Inflammatory macrophage treated with lipopolysaccharide for 4 hours (primary cell): Measurements from ENCODE around the gene NAE1.
A peak's percentile ranks its signal among the peaks of the same experiment; 100 is the strongest.

Experiments used
- DNase-seq: peaks from one replicate; pipeline ENCODE4 v3.0.0-alpha.2; 2020

The NAE1 gene

GRCh38 chr16:66849549-66849948 lies 18.8 kb upstream of the NAE1 start:
- DNase-seq: no peak

GRCh38 chr16:66849021-66849420 lies 18.2 kb upstream of the NAE1 start:
- DNase-seq: no peak

GRCh38 chr16:66848172-66848571 lies 17.4 kb upstream of the NAE1 start:
- DNase-seq: no peak

GRCh38 chr16:66847533-66848067 lies 16.8 kb upstream of the NAE1 start:
- no peak for DNase-seq

- no peak for DNase-seq
Measured at GRCh38 chr16:66846831-66847230, 16.1 kb upstream of the NAE1 start.

DNA sequence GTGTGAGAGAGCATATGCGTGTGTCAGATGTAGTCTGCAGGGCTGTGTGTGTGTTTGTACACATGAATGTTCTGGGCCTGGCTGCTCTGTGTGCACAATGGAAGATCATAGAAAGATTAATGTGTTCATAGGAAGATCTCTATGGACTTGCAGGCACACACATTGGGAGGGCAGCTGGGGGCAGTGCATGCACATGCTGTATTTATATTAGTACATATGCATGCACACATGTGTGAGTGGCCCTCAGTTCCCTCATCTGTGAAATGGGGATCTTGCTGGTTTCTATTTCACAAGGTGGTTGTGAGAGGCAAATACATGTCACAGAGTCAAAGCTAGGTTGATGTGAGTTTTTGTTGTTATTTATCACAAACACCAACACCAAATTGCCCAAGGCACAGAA lies 15.5 kb upstream of the NAE1 start:
- no peak for DNase-seq

- no peak for DNase-seq
Measured at GRCh38 chr16:66845791-66846221, 15.0 kb upstream of the NAE1 start.

DNA sequence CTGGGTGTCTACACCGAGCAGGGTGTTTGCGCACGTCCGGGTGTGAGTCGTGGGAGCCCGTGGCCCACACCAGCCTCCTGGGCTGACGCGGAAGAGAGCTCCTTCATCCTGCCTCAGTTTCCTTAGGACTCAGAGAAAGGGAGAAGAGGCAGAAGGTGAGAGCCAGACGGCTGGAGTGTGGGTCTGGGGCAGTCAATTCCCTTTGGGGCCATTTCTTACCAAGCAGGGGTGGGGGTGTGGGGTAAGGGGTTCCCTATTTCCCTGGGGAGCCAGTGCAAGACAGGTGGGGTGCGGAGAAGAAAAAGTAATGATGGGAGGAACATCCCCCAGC lies 14.3 kb upstream of the NAE1 start:
- no peak for DNase-seq

DNA sequence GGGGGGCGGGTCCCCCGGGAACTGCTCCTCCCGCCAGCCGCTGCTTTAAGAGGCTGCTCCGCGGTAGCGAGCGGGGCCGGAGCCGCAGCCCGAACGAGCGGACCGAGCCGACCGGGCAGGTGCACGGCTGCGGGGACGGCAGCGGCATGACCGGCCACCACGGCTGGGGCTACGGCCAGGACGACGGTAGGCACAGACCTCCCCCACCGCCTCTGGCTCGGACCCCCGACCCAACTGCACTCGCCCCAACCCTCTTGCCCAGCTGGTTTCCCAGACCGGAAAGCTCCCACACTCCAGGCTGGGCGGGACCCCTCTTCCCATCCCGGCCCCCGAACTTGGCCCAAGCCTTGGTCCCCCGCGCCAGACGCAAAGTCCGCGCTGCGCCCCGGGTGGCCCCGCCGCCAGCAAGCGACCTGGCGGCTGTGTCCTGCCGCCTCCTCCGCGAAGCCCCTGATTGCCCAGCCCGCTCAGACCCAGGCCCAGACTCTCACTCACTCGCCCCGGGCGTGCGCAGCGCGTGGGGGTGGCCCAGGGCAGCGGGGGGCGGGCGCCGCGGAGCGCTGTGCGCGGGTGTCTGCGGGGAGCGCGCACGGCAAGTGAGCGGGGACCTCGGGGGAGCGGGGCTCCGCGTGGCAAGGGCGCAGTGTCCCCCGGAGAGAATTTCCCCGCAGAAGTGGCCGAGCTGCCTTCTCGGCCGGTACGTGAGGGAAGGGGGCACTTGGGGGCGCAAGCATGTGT lies 13.7 kb upstream of the NAE1 start, which contains the start of gene CA7:
CA7 (plus strand) TSS at position 73 of the 738 bp plus-strand sequence; CDS start at position 147, 74 bp downstream.
- no peak for DNase-seq

GRCh38 chr16:66844009-66844341 lies 13.2 kb upstream of the NAE1 start:
- no peak for DNase-seq

DNA sequence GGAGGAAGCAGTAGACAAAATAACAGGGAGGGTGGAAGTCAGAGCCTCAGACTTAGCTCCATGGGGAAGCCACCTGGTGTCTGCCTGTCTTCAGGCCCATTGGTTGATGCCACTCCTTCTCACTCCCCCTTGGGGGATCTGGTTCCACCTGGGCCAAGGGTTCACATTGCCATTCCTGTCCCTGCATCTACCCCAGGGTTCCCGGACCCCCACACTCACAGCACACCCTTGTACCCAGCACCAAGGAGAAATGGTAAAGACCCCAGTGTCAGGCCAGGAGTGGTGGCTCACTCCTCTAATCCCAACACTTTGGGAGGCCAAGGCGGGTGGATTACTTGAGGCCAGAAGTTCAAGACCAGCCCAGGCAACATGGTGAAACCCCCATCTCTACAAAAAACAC lies 12.4 kb upstream of the NAE1 start:
- DNase-seq: no peak

DNA sequence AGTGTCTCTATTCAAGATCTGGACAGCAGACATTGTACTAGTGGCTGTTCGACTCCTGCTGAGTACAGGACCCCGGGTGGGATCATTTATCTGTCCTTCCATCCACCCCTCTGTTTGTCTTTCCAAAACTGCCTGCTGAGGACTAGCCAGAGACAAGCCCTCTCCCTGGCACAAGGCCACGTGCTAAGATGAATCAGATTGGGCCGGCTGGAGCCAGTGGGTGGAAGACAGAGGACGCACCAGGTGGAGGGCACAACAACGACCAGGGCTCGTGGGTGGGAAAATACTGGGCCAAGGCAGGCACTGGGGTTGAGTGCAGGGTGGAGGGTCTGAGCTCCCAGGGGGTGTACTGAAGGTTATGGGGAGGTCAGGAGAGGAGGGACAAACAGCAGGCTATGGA lies 12.0 kb upstream of the NAE1 start:
- no peak for DNase-seq

DNA sequence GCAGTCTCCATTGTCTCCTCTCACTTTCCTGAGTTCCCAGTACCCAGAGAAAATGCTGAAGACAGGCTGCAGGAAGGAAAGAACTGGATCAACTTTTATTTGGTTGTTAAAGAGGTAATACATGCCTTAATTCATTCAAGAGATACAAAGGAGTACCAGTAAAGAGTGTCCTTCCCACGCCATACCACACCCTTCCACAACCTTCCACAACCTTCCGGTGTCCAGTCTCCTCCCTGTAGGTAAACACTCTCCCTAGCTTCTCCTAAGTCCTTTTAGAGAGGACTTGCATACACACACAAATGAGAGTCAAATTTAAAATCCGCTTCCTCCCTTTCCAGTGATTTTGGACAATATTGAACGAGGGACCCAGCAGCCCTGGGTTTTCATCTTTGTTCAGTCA lies 10.6 kb upstream of the NAE1 start:
- no peak for DNase-seq

DNA sequence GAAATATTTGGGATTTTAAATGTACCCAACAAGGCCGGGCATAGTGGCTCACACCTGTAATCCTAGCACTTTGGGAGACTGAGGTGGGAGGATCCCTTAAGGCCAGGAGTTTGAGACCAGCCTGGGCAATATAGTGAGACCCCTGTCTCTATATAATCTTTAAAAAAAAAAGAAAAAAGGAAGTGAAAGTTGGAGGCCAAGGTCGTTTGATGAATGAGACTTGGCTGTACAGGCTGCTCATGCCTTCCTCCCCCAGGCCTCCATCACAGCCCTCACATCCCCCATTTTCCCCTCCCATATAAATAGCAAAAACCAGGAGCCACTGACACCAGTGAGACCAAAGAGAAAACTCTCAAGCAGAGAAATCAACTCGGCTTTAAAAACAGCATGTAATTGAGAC lies 10.1 kb upstream of the NAE1 start:
- no peak for DNase-seq

DNA sequence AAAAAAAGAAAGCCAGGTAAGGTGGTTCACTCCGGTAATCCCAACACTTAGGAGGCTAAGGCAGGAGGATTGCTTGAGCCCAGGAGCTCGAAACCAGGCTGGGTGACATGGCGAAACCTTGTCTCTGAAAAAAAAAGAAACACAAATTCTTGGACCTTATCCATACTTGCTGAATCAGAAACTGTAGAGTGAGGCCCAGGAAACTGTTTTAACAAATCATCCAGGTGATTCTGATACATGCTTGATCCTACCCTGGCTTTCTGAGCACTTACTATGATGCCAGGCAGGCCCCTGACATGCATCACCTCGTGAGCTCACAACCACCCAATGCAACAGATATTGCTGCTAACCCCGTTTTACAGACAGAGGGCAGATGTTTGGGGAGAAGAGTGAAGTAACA lies 4.0 kb upstream of the NAE1 start:
- DNase-seq: no peak

DNA sequence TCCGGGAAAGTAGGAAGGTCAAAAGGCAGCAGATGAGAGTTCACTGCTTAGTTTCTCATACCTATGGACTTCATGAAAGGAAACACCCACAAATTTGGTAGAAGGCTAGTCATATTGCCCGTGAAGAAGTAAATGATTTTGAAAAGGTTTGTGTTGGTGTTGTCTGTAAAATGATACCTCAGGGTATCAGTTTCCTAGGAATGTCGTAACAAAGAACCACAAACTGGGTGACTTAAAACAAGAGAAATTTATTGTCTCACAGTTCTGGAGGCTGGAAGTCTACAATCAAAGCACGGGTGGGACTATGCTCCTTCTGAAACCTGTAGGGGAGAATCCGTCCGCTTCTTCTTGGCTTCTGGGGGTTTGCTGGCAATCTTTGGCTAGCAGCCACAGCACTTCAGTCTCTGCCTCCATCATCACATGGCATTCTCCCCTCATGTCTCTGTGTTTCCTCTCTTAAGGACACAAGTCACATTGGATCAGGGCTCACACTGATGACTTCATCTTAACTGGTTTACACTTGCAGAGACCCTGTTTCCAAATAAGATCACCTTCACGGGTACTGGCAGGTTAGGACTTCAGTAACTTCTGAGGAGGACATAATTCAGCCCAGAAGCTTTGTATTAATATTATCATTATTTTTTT lies 2.0 kb upstream of the NAE1 start:
- no peak for DNase-seq

DNA sequence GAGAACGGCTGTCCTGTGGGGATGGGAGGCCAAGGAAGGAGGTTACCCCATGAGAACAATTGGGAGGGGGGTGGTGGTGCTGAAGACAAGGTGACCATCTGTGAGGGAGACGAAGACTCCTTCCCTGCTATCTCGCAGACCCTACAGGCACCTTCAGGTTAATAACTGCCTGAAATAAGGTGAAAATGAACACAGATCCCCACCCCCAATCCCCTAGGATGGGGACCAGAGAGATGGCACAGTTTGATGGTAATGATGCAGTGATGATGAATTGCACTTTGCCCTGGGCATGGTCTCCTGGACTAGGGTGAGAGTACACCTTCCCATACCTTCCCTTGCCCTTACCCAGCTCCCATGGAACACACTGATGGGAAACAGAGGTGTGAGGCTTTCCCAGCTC lies 1.4 kb upstream of the NAE1 start:
- DNase-seq: no peak

DNA sequence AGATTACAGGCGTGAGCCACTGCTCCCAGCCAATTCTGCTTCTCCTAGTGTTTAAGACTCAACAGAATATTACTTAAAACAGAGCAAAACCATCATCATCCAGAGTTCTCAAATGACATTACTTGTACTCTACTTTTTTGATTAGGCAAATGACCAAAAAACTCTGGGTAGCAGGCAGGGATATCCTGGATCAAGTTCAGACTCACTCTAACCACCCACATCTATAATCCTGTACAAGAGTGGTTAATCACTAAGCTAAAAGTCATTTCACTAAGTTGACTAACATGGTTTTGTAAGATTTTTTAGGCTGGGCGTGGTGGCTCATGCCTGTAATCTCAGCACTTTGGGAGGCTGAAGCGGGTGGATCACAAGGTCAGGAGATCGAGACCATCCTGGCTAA lies 6.8 kb downstream of the NAE1 start:
- no peak for DNase-seq

DNA sequence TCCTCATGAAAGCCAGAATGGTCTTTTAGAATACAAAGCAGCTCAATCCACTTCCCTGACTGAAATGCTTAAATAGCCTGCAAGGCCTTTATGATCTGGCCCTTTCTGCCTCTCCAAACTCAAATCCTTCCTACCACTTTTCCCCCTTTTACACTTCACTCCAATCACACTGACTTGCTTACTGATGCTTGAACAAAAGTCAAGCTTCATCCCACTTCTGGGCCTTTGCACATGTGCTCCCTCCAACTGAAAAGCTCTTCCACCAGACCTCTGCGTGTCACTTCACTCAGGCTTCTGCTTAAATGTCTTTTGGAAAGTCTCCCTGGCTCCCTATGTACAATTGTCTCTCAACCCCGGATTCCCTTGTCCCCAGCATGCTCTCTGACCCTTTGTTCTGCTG lies 16.0 kb downstream of the NAE1 start:
- no peak for DNase-seq

DNA sequence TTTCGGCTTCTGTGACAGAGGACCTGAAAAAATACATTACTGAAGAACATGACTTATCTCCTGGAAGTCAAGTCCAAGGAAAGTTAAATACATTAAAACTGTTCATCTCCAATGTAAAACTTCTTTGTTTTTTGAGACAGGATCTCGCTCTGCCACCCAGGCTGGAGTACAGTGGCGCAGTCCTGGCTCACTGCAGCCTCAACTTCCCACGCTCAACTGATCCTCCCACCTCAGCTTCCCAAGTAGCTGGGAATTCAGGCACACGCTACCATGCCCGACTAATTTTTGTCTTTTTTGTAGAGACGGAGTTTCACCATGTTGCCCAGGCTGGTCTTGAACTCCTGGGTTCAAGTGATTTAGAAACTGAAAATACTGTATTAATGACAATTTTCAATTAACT lies 19.7 kb downstream of the NAE1 start:
- no peak for DNase-seq

GRCh38 chr16:66810391-66810790 lies 20.4 kb downstream of the NAE1 start:
- DNase-seq: no peak

DNA sequence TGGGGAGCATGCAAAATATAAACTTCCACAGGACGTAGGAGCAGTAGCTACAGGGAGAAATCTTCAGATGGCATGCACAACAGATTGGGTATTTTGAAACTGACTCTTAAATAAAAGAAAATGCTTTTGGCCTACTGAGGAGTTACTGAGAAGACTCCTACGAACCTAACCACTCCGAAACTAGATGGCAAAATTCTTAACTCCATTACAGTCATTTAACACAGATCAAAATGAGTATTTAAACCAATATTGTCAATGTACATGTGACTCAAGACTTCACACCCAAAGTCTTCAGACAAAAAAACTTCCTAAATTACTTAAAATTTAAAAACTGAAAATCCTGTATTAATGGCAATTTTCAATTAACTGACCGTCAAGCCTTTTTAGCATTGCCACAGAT lies 21.0 kb downstream of the NAE1 start:
- no peak for DNase-seq

- peak; percentile 35 for DNase-seq
Measured at GRCh38 chr16:66802159-66802558, 28.6 kb downstream of the NAE1 start.

DNA sequence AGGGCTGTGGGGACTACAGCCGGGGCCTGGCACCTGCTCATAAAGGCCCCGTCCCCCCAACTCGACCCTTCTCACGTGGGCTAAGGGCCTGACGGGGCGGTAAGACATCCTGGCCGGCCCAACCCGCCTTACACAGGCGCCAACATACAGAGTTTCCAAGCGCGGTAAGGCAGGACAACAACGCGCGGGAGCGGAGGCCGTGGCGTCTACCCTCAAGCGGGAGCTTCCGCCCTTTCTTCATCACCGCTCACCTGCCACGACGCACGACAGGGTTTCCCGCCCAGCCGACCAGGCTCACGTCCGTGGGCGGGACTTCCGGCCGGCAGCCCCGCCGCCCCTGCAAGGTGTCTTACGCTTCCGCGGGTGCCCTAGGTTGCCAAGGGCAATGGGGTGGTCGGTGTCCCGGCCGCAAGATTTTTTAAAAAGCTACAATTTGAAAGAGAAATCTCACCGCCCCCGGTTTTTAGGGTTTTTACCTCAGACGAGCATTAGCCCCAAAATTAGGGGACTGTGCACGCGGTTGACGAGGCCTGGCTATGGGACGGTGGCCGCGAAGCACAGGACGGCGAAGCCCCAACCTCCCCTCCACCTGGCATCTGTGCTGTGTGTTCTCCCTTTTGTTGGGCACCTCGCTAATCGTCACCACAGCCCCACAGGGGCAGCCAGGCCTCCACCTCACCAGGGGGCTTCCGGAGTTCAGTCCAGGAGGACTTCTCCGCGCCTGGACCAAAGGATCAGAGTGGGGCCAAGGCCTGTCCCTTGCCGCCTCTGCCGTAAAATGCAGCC lies 29.3 kb downstream of the NAE1 start, which contains the start of gene TERB1:
TERB1 (minus strand) TSS at position 265 of the 786 bp plus-strand sequence. CDS start 4,786 bp downstream, outside the sequence.
- no peak for DNase-seq
